ENCODE data around the gene ZC3H18.

DNA sequence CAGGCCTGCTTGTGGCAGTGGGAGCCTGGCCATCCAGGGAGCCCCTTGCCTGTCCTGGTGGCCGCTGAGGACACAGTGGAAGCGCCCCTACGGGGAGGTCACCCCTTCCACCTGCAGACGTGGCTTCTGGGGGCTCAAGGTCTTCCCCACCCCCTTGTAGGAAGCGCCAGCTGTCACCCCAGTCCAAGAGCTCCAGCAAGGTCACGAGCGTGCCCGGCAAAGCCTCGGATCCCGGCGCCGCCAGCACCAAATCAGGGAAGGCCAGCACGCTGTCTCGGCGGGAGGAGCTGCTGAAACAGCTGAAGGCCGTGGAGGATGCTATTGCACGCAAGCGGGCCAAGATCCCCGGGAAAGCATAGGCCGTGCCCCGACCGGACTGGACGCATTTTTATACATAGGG is 60.7 kb downstream of the ZC3H18 start:
- TF ChIP-seq, protein P1, sequence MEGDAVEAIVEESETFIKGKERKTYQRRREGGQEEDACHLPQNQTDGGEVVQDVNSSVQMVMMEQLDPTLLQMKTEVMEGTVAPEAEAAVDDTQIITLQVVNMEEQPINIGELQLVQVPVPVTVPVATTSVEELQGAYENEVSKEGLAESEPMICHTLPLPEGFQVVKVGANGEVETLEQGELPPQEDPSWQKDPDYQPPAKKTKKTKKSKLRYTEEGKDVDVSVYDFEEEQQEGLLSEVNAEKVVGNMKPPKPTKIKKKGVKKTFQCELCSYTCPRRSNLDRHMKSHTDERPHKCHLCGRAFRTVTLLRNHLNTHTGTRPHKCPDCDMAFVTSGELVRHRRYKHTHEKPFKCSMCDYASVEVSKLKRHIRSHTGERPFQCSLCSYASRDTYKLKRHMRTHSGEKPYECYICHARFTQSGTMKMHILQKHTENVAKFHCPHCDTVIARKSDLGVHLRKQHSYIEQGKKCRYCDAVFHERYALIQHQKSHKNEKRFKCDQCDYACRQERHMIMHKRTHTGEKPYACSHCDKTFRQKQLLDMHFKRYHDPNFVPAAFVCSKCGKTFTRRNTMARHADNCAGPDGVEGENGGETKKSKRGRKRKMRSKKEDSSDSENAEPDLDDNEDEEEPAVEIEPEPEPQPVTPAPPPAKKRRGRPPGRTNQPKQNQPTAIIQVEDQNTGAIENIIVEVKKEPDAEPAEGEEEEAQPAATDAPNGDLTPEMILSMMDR (IDR thresholded peaks at IDR 0.05; ENCODE audit: low read depth, low read length), result no peak
- no peak for TF ChIP-seq POLR2A (IDR thresholded peaks at IDR 0.05; ENCODE audit: extremely low read depth, insufficient read length)
- TF ChIP-seq, protein P2, sequence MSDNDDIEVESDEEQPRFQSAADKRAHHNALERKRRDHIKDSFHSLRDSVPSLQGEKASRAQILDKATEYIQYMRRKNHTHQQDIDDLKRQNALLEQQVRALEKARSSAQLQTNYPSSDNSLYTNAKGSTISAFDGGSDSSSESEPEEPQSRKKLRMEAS (IDR thresholded peaks at IDR 0.05; ENCODE audit: low read depth, low read length), result no peak

All from NB4 (cell line).